GM12873 (cell line): ENCODE data around the gene DUSP28.

Experiments used
- CTCF ChIP-seq: IDR thresholded peaks from 2 replicates; pipeline ENCODE4 v1.5.1; 2012; ENCODE audit warnings: low read depth, mild to moderate bottlenecking, moderate library complexity, low read length, control low read depth; ENCODE audit not compliant: insufficient read depth; ENCODE audit errors: missing control alignments

The DUSP28 gene

GRCh38 chr2:240589850-240590525 lies 29.8 kb downstream of the DUSP28 start:
- TF ChIP-seq CTCF = no peak

GRCh38 chr2:240590681-240591111 lies 30.5 kb downstream of the DUSP28 start:
- no peak for TF ChIP-seq CTCF

DNA sequence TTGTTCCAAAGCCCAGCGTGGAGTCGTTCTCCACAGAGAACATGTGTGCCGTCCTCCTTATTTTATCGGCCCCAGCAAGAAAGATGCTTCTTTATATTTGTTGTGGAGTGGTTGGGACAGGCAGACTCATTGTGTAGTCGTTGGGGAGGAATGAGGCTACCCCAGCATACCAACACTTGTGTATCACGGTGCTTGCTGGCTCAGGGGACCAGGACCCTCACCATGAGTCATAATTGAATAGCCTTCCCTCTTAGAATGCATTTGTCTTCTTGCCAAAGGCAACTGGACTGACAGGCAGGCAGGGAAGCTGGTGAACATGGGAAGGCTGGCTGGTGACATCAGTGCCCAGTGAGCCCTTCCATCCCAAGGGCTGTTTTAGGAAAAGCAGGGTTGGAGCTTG lies 31.1 kb downstream of the DUSP28 start:
- TF ChIP-seq CTCF = no peak

DNA sequence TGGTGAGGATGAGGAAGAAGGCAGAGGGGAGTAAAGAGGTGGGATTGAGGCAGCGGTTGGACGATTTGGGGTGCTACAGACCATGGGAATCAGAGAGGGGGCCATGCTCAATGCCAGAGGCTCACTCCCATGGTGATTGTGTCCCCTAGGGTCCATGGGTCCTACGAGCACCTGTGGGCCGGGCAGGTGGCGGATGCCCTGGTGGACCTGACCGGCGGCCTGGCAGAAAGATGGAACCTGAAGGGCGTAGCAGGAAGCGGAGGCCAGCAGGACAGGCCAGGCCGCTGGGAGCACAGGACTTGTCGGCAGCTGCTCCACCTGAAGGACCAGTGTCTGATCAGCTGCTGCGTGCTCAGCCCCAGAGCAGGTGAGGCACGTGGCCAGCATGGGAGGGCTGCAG lies 31.6 kb downstream of the DUSP28 start:
- no peak for TF ChIP-seq CTCF

- TF ChIP-seq CTCF = no peak
Measured at GRCh38 chr2:240593026-240593702, 33.0 kb downstream of the DUSP28 start.

GRCh38 chr2:240593703-240594451 lies 33.7 kb downstream of the DUSP28 start:
- no peak for TF ChIP-seq CTCF
